ENCODE measurements around the gene RALY.

GRCh38 chr20:33984182-33984719, 9.5 kb upstream of the RALY start:
- no peak for TF ChIP-seq POLR2AphosphoS5 (IDR thresholded peaks at IDR 0.05; ENCODE audit: insufficient read depth, low read depth, low read length)
- TF ChIP-seq CTCF (IDR thresholded peaks at IDR 0.05; ENCODE audit: extremely low read depth in 1 of 2, insufficient read depth in 1 of 2, low read depth in 1 of 2, low read length in 2 of 2): no peak

Measured in endothelial cell of umbilical vein (primary cell).